Measurements from ENCODE around the gene ALOX5. TPM values are rescaled to one million over a fixed set of nuclear protein-coding genes. Genes with fewer than 3 reads are reported as not detected.

ALOX5 gene
- total and polyA plus RNA-seq, 2 donors (not counting 1 experiment from before 2014, with no cell fraction given), result 354 to 888 TPM

DNA sequence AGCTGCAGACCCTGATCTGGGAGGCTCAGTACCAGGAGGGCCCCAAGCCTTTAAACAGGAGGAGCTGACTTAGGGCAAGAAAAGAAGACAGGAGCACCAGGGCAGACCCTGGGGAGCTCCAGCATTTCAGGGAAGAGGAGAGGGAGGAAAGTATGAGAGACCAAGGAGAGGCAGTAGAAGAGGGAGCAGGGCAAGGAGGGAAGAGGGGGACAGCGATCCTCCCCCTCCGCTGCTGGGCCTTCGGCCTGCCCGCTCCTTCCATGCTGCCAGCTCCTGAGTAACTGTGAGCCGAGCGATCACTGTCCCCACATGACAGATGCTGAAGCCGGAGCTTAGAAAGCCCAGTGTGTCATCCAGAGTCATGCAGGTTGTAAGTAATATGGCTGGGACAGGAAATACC lies 65.9 kb downstream of the ALOX5 start:
- Histone ChIP-seq H3K4me1 (ENCODE audit: control insufficient read depth in 2 of 2, insufficient read depth in 2 of 2, low read length in 2 of 2) (peaks cover 9 to 15% of the 10 kb centered on the region in 2 donors), H3K27me3 (replicated peaks in 1 of 4; ENCODE audit: control extremely low read depth in 1 of 4, control insufficient read depth in 3 of 4, insufficient read depth in 4 of 4, low read length in 3 of 4) (no peaks in the 10 kb centered on the region), H2AFZ (ENCODE audit: insufficient read depth, low read depth, low read length, poor library complexity, severe bottlenecking) (no peak overlapping the region), H3K4me2 (replicated peaks; ENCODE audit: low read depth, low read length, poor library complexity, severe bottlenecking) (no peak overlapping the region), H4K20me1 (ENCODE audit: control insufficient read depth, insufficient read depth, low read length, poor library complexity, severe bottlenecking) (peaks cover 26% of the 10 kb centered on the region), H3K79me2 (ENCODE audit: control insufficient read depth, insufficient read depth, low read length) (no peaks in the 10 kb centered on the region), H3K9ac (ENCODE audit: low read length) (no peak overlapping the region), H3K27ac (ENCODE audit: low read length in 2 of 2) (no peak overlapping the region), H3K36me3 (replicated peaks in 1 of 2; ENCODE audit: control extremely low read depth in 1 of 2, control insufficient read depth in 1 of 2, extremely low read depth in 1 of 2, insufficient read depth in 2 of 2, low read length in 1 of 2) (peaks cover 1 to 48% of the 10 kb centered on the region in 2 experiments), H3K9me3 (ENCODE audit: control extremely low read depth in 1 of 3, control insufficient read depth in 2 of 3, insufficient read depth in 1 of 3, low read length in 2 of 3) (peaks cover 2% of the 10 kb centered on the region in 3 donors), H3K4me3 (ENCODE audit: control extremely low read depth in 1 of 5, extremely low read depth in 1 of 5, insufficient read depth in 1 of 5, low read depth in 2 of 5, low read length in 4 of 5) (no peak overlapping the region)
- Mint-ChIP-seq H3K4me1 (peaks cover 26% of the 10 kb centered on the region), H3K27me3 (no peaks in the 10 kb centered on the region), H3K9me3 (ENCODE audit: insufficient read depth) (no peaks in the 10 kb centered on the region), H3K27ac (no peak overlapping the region), H3K4me3 (no peak overlapping the region)
- ChIA-PET CTCF (interaction anchor here (0.8 kb wide), 1 partner anchor 25 kb away, joined by 3 read pairs; no protein-coding TSS in a partner anchor), POLR2A (interaction anchor here (1.1 kb wide), 1 partner anchor 21 kb away, joined by 3 read pairs; no protein-coding TSS in a partner anchor)
- DNase-seq (no peak), ATAC-seq (ENCODE audit: low read depth) (no peak)
- WGBS (ENCODE audit: insufficient coverage), result 75% methylated on average over 4 of the region's 7 CpGs
- TF ChIP-seq, protein P1, sequence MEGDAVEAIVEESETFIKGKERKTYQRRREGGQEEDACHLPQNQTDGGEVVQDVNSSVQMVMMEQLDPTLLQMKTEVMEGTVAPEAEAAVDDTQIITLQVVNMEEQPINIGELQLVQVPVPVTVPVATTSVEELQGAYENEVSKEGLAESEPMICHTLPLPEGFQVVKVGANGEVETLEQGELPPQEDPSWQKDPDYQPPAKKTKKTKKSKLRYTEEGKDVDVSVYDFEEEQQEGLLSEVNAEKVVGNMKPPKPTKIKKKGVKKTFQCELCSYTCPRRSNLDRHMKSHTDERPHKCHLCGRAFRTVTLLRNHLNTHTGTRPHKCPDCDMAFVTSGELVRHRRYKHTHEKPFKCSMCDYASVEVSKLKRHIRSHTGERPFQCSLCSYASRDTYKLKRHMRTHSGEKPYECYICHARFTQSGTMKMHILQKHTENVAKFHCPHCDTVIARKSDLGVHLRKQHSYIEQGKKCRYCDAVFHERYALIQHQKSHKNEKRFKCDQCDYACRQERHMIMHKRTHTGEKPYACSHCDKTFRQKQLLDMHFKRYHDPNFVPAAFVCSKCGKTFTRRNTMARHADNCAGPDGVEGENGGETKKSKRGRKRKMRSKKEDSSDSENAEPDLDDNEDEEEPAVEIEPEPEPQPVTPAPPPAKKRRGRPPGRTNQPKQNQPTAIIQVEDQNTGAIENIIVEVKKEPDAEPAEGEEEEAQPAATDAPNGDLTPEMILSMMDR (IDR thresholded peaks at IDR 0.05), result no peak
- TF ChIP-seq EZH2 (IDR thresholded peaks at IDR 0.05; ENCODE audit: borderline replicate concordance, insufficient read depth, low read depth, low read length, poor library complexity, severe bottlenecking), result no peak
- intact Hi-C loops (cut with micrococcal nuclease), result no loop called here

DNA sequence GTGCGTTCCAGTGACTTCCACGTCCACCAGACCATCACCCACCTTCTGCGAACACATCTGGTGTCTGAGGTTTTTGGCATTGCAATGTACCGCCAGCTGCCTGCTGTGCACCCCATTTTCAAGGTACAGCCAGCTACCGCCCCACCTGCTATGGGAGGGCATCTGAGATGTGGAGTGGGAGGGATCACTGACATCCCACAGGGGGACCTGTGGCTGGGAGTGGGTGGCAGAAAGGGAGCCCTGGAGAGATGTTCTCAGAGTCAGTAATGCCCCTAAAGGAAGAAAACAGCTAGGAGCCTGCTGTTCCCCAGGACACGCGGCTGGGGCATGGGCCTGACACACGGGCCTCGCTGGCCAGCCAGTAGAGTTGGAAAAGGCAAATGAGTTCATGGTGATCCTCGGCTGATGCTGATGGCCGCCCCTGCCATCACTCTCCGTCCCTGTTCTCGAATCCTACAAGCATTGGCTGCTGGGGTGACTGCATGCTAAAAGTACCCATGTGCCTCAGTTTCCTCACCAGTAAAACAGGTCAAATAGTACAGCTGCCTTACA lies 66.6 kb downstream of the ALOX5 start:
- no peak overlapping the region for H3K27ac ChIP-seq (ENCODE audit: low read length in 2 of 2)
- ChIA-PET CTCF (interaction anchor here (0.8 kb wide), 1 partner anchor 25 kb away, joined by 3 read pairs; no protein-coding TSS in a partner anchor), POLR2A (interaction anchor here (1.1 kb wide), 1 partner anchor 20 kb away, joined by 3 read pairs; no protein-coding TSS in a partner anchor)
- Mint-ChIP-seq H3K4me3 (no peak overlapping the region), H3K27ac (peak overlapping the region; percentile 48), H3K4me1 (peaks cover 25% of the 10 kb centered on the region), H3K27me3 (no peaks in the 10 kb centered on the region), H3K9me3 (ENCODE audit: insufficient read depth) (no peaks in the 10 kb centered on the region)
- peaks cover 24% of the 10 kb centered on the region for H4K20me1 ChIP-seq (ENCODE audit: control insufficient read depth, insufficient read depth, low read length, poor library complexity, severe bottlenecking)
- no peak overlapping the region for H3K4me3 ChIP-seq (ENCODE audit: control extremely low read depth in 1 of 5, extremely low read depth in 1 of 5, insufficient read depth in 1 of 5, low read depth in 2 of 5, low read length in 4 of 5)
- peaks cover 0 to 48% of the 10 kb centered on the region in 2 experiments for H3K36me3 ChIP-seq (replicated peaks in 1 of 2; ENCODE audit: control extremely low read depth in 1 of 2, control insufficient read depth in 1 of 2, extremely low read depth in 1 of 2, insufficient read depth in 2 of 2, low read length in 1 of 2)
- peaks cover 9 to 15% of the 10 kb centered on the region in 2 donors for H3K4me1 ChIP-seq (ENCODE audit: control insufficient read depth in 2 of 2, insufficient read depth in 2 of 2, low read length in 2 of 2)
- 86% methylated on average over 13 of the region's 13 CpGs for WGBS (ENCODE audit: insufficient coverage)
- no peaks in the 10 kb centered on the region for H3K27me3 ChIP-seq (replicated peaks in 1 of 4; ENCODE audit: control extremely low read depth in 1 of 4, control insufficient read depth in 3 of 4, insufficient read depth in 4 of 4, low read length in 3 of 4)
- ATAC-seq (ENCODE audit: low read depth), result no peak
- no peak for DNase-seq
- H3K79me2 ChIP-seq (ENCODE audit: control insufficient read depth, insufficient read depth, low read length), result no peaks in the 10 kb centered on the region
- TF ChIP-seq, protein P1 (IDR thresholded peaks at IDR 0.05), result no peak
- TF ChIP-seq EZH2 (IDR thresholded peaks at IDR 0.05; ENCODE audit: borderline replicate concordance, insufficient read depth, low read depth, low read length, poor library complexity, severe bottlenecking), result no peak
- H3K4me2 ChIP-seq (replicated peaks; ENCODE audit: low read depth, low read length, poor library complexity, severe bottlenecking), result no peak overlapping the region
- intact Hi-C loops (cut with micrococcal nuclease), result no loop called here
- no peak overlapping the region for H3K9ac ChIP-seq (ENCODE audit: low read length)
- H2AFZ ChIP-seq (ENCODE audit: insufficient read depth, low read depth, low read length, poor library complexity, severe bottlenecking), result no peak overlapping the region
- peaks cover 0 to 1% (median 0%) of the 10 kb centered on the region in 3 donors for H3K9me3 ChIP-seq (ENCODE audit: control extremely low read depth in 1 of 3, control insufficient read depth in 2 of 3, insufficient read depth in 1 of 3, low read length in 2 of 3)
